Measurements from ENCODE around the gene RPS25.

Gene RPS25

DNA sequence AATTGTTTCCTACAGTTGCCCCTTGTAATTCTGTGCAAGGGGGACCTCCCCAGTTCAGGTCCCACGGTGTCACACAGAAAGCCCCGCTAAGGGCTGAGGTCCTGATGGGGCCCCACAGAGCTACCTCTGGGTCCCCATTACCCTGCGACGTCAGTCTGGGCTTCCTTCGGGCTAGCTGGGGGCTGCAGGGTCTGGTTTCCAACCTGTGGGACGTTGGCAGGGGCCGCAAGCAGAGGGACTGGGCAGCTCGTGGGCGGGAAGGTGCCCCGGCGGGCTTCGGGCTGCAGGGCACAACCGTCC, 11.8 kb upstream of the RPS25 start:
- peak overlapping the region; percentile 53 for H3K27ac ChIP-seq (ENCODE audit: poor library complexity, severe bottlenecking)
- ATAC-seq (ENCODE audit: low read depth) = no peak
- TF ChIP-seq, protein P1, sequence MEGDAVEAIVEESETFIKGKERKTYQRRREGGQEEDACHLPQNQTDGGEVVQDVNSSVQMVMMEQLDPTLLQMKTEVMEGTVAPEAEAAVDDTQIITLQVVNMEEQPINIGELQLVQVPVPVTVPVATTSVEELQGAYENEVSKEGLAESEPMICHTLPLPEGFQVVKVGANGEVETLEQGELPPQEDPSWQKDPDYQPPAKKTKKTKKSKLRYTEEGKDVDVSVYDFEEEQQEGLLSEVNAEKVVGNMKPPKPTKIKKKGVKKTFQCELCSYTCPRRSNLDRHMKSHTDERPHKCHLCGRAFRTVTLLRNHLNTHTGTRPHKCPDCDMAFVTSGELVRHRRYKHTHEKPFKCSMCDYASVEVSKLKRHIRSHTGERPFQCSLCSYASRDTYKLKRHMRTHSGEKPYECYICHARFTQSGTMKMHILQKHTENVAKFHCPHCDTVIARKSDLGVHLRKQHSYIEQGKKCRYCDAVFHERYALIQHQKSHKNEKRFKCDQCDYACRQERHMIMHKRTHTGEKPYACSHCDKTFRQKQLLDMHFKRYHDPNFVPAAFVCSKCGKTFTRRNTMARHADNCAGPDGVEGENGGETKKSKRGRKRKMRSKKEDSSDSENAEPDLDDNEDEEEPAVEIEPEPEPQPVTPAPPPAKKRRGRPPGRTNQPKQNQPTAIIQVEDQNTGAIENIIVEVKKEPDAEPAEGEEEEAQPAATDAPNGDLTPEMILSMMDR (IDR thresholded peaks at IDR 0.05; ENCODE audit: poor library complexity, severe bottlenecking) = no peak

DNA sequence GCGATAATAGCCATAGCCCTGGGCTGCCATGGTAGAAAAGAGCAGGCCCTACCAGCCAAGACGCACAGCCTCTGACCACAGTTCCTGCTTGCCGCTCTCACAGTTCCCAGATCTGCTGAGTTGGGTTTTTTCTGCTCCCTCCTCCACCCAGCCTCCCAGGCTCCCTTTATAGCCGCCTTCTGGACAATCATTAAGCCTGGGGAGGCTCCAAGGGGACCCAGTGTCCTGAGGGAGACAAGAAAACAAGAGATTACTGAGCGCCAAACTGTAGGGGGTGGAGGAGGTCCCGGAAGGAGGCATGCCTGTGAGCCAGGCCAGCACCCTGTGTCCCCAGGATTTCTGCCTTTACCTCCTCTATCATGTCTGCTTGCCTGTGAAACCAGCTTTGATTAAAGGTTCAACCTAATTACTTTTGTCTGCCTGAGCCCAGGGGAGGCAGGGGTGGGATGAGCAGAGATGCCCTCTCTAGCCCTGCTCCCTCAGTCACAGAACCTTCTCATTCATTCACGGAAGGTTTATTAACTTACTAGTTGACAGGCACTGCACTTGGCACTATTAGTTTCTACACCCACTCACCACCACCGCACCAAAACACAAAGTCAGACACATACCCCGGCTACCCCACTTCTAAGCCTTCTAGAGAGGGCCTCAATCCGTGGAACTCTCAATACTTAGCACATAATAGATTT, 11.3 kb upstream of the RPS25 start:
- DNase-seq (ENCODE audit: low spot score) (no peak), ATAC-seq (ENCODE audit: low read depth) (peak; percentile 1; the same call in 1 of the 3 replicates)
- TF ChIP-seq, protein P1 (IDR thresholded peaks at IDR 0.05; ENCODE audit: poor library complexity, severe bottlenecking) = no peak
- Histone ChIP-seq H3K36me3 (ENCODE audit: low read depth) (peaks cover 27% of the 10 kb centered on the region), H3K9me3 (ENCODE audit: severe bottlenecking) (no peaks in the 10 kb centered on the region), H3K27ac (ENCODE audit: poor library complexity, severe bottlenecking) (peak overlapping the region; percentile 53), H3K4me3 (ENCODE audit: severe bottlenecking) (peak overlapping the region; percentile 82), H3K4me1 (ENCODE audit: insufficient read depth, poor library complexity, severe bottlenecking) (peaks cover 8% of the 10 kb centered on the region), H3K27me3 (ENCODE audit: insufficient read depth, poor library complexity, severe bottlenecking) (no peaks in the 10 kb centered on the region)

More for the DNA sequence above, 11.8 kb upstream of the RPS25 start:
- Histone ChIP-seq H3K27me3 (ENCODE audit: insufficient read depth, poor library complexity, severe bottlenecking) (no peaks in the 10 kb centered on the region), H3K4me3 (ENCODE audit: severe bottlenecking) (peak overlapping the region; percentile 82), H3K36me3 (ENCODE audit: low read depth) (peaks cover 24% of the 10 kb centered on the region), H3K4me1 (ENCODE audit: insufficient read depth, poor library complexity, severe bottlenecking) (peaks cover 8% of the 10 kb centered on the region), H3K9me3 (ENCODE audit: severe bottlenecking) (no peaks in the 10 kb centered on the region)
- no peak for DNase-seq (ENCODE audit: low spot score)

DNA sequence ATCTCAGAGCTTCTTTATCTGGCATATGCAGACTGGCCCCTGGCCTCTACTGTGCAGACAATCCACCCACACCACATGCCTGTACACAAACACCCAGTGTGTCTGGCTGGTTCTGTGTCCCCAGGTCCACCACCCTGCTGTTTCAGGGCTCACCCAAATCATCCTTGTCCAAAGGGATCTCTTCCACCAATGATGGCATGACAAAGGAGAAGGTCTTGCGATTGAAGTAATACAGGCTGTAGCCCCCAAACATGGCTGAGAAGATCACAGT, 10.9 kb upstream of the RPS25 start:
- H3K27me3 ChIP-seq (ENCODE audit: insufficient read depth, poor library complexity, severe bottlenecking) = no peaks in the 10 kb centered on the region
- DNase-seq (ENCODE audit: low spot score) = no peak
- TF ChIP-seq, protein P1 (IDR thresholded peaks at IDR 0.05; ENCODE audit: poor library complexity, severe bottlenecking) = no peak
- H3K4me1 ChIP-seq (ENCODE audit: insufficient read depth, poor library complexity, severe bottlenecking) = peaks cover 8% of the 10 kb centered on the region
- ATAC-seq (ENCODE audit: low read depth) = no peak
- H3K36me3 ChIP-seq (ENCODE audit: low read depth) = peaks cover 32% of the 10 kb centered on the region
- H3K9me3 ChIP-seq (ENCODE audit: severe bottlenecking) = no peaks in the 10 kb centered on the region
- peak overlapping the region; percentile 53 for H3K27ac ChIP-seq (ENCODE audit: poor library complexity, severe bottlenecking)
- H3K4me3 ChIP-seq (ENCODE audit: severe bottlenecking) = no peak overlapping the region

DNA sequence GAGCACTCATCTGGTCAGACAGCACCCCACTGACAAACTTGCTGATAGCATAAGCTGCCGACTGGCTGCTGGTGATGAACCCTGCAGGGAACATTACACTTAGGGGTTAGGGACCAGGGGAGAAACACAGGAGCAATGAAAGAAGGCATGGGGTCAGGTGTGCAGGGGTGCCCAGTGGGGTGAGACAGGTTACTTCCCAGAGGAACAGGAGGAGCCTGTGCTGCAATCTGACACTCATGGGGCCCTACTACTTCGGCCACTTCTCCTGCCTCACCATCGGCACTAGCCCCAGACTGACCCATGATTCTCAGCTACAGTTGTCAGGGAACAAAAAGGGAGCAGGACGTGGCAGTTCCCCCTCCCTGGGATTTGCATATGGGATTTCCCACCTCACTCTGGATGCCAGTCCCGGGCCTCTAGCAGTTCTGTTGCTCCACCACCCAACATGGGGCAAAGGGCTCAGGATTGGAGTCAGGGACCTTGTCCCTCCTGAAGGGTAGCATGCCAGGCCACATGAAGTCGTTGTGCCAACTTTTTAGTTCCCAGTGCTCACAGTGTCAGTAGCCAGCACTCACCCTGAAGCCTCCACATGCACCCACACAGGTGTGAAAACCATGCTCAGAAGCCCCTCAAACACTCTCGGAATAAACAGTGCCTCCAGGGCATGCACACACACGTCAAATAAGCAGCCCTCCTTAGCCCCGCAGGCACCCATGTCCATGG, 10.4 kb upstream of the RPS25 start:
- peaks cover 37% of the 10 kb centered on the region for H3K36me3 ChIP-seq (ENCODE audit: low read depth)
- H3K27me3 ChIP-seq (ENCODE audit: insufficient read depth, poor library complexity, severe bottlenecking) = no peaks in the 10 kb centered on the region
- DNase-seq (ENCODE audit: low spot score) (no peak), ATAC-seq (ENCODE audit: low read depth) (no peak)
- H3K27ac ChIP-seq (ENCODE audit: poor library complexity, severe bottlenecking) = no peak overlapping the region
- H3K4me1 ChIP-seq (ENCODE audit: insufficient read depth, poor library complexity, severe bottlenecking) = peaks cover 8% of the 10 kb centered on the region
- H3K4me3 ChIP-seq (ENCODE audit: severe bottlenecking) = no peak overlapping the region
- TF ChIP-seq, protein P1 (IDR thresholded peaks at IDR 0.05; ENCODE audit: poor library complexity, severe bottlenecking) = no peak
- no peaks in the 10 kb centered on the region for H3K9me3 ChIP-seq (ENCODE audit: severe bottlenecking)

All from RWPE2 (cell line).